HFFc6 (cell line): ENCODE results near the gene KREMEN2. TPM values are rescaled to one million over a fixed set of nuclear protein-coding genes. Genes with fewer than 3 reads are reported as not detected.

ENCODE experiments used
- DNase-seq: peaks from one replicate; pipeline ENCODE4 v3.0.0-alpha.2; 2018
- H3K27ac Mint-ChIP-seq: 2 replicates; pipeline ENCODE4 v1.8.0; 2020; ENCODE audit warnings: mild to moderate bottlenecking, mixed read lengths
- H3K27me3 Mint-ChIP-seq: 2 replicates; pipeline ENCODE4 v1.8.0; 2021; ENCODE audit warnings: mild to moderate bottlenecking, moderate library complexity, mixed read lengths; ENCODE audit not compliant: insufficient read depth
- H3K36me3 Mint-ChIP-seq: 2 replicates; pipeline ENCODE4 v1.8.0; 2021; ENCODE audit warnings: low read depth, mixed read lengths
- H3K4me1 Mint-ChIP-seq: 2 replicates; pipeline ENCODE4 v1.8.0; 2020; ENCODE audit warnings: low read depth, mixed read lengths
- H3K4me3 Mint-ChIP-seq: 2 replicates; pipeline ENCODE4 v1.8.0; 2020; ENCODE audit warnings: mild to moderate bottlenecking, moderate library complexity, mixed read lengths
- H3K9me3 Mint-ChIP-seq: 2 replicates; pipeline ENCODE4 v1.8.0; 2020; ENCODE audit warnings: mild to moderate bottlenecking, mixed read lengths
- CTCF ChIP-seq: fragments of 200-600 bp; sonication (generic); IDR thresholded peaks from 2 replicates; pipeline ENCODE4 v1.5.0; 2021; ENCODE audit warnings: antibody characterized with exemption, mild to moderate bottlenecking
- total RNA-seq, 6 experiments: library from RNA; stranded (reverse); fragmentation: NEBNext Ultra II Directional; extraction: Animal tissue kit (Norgen Biotek cat#: 25700); gene quantifications; 2 replicates in 1 of 6; 3 replicates in 5 of 6; pipeline ENCODE4 v1.2.3, GENCODE V29; 2021

The KREMEN2 gene
- total RNA-seq, 6 experiments from 2014 or later = not detected

GRCh38 chr16:2955779-2956578 is 8.1 kb upstream of the KREMEN2 start:
- no peak overlapping the region for H3K27ac Mint-ChIP-seq
- no peaks in the 10 kb centered on the region for H3K9me3 Mint-ChIP-seq
- H3K4me1 Mint-ChIP-seq = no peaks in the 10 kb centered on the region
- no peaks in the 10 kb centered on the region for H3K36me3 Mint-ChIP-seq
- DNase-seq = no peak
- TF ChIP-seq CTCF = no peak
- no peak overlapping the region for H3K4me3 Mint-ChIP-seq
- H3K27me3 Mint-ChIP-seq = peaks cover 31% of the 10 kb centered on the region

- Mint-ChIP-seq H3K9me3 (no peaks in the 10 kb centered on the region), H3K36me3 (no peaks in the 10 kb centered on the region), H3K4me1 (no peaks in the 10 kb centered on the region), H3K27me3 (peaks cover 29% of the 10 kb centered on the region), H3K27ac (no peak overlapping the region), H3K4me3 (no peak overlapping the region)
- no peak for DNase-seq
- no peak for TF ChIP-seq CTCF
These were observed 7.5 kb upstream of the KREMEN2 start for GRCh38 chr16:2956579-2956956.

- H3K27ac Mint-ChIP-seq = no peak overlapping the region
- peaks cover 32% of the 10 kb centered on the region for H3K27me3 Mint-ChIP-seq
- H3K9me3 Mint-ChIP-seq = no peaks in the 10 kb centered on the region
- no peak for DNase-seq
- no peaks in the 10 kb centered on the region for H3K36me3 Mint-ChIP-seq
- no peak overlapping the region for H3K4me3 Mint-ChIP-seq
- TF ChIP-seq CTCF = no peak
- H3K4me1 Mint-ChIP-seq = no peaks in the 10 kb centered on the region
These were observed 4.9 kb upstream of the KREMEN2 start for GRCh38 chr16:2959206-2959605.

GRCh38 chr16:2960183-2961010 is 3.7 kb upstream of the KREMEN2 start:
- no peak for DNase-seq
- Mint-ChIP-seq H3K27me3 (peaks cover 34% of the 10 kb centered on the region), H3K4me1 (no peaks in the 10 kb centered on the region), H3K9me3 (no peaks in the 10 kb centered on the region), H3K27ac (no peak overlapping the region), H3K4me3 (no peak overlapping the region), H3K36me3 (no peaks in the 10 kb centered on the region)
- 0 out of 2 replicates have a peak, but pooled peaks have one; percentile 5 for TF ChIP-seq CTCF

- Mint-ChIP-seq H3K27ac (no peak overlapping the region), H3K36me3 (no peaks in the 10 kb centered on the region), H3K27me3 (peaks cover 34% of the 10 kb centered on the region), H3K4me1 (no peaks in the 10 kb centered on the region), H3K9me3 (no peaks in the 10 kb centered on the region), H3K4me3 (no peak overlapping the region)
- TF ChIP-seq CTCF = no peak
- DNase-seq = no peak
These were observed 1.6 kb upstream of the KREMEN2 start for GRCh38 chr16:2962334-2963073.
